Measurements from ENCODE around the gene EFNA5.
A peak's percentile ranks its signal among the peaks of the same experiment; 100 is the strongest.

Gene EFNA5

DNA sequence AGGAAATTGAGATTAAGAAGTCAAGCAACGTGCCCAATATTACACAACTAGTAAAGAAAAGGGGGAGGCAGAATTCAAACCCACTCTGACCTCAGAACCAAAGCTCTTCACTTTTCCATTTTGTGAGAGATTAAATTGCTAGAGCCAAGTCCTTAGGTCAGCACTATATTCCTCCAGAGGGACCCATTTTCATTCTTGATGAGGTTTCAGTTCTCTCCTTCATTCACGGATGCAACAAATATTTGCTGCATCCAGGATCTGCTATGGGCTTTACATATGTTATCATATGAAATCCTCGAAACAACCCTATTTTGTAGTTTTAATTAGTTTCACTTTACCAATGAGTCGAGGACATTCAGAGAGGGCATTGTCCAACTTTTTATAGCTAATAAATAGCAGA is 239.2 kb downstream of the EFNA5 start:
- Histone ChIP-seq H3K79me2 (ENCODE audit: control insufficient read depth, insufficient read depth, low read length) (no peaks in the 10 kb centered on the region), H4K5ac (ENCODE audit: low read length) (no peak overlapping the region), H3K27ac (ENCODE audit: low read depth, low read length) (no peak overlapping the region), H2BK5ac (ENCODE audit: low read length) (no peak overlapping the region), H3K23ac (ENCODE audit: low read length) (no peak overlapping the region), H3K79me1 (ENCODE audit: low read length) (peaks cover 2% of the 10 kb centered on the region), H3K27me3 (ENCODE audit: insufficient read depth, low read length, poor library complexity) (no peaks in the 10 kb centered on the region), H3K9ac (ENCODE audit: low read length) (no peak overlapping the region), H2BK15ac (replicated peaks; ENCODE audit: low read depth) (no peak overlapping the region), H3K4me1 (ENCODE audit: control insufficient read depth, low read depth, low read length) (no peaks in the 10 kb centered on the region), H4K8ac (ENCODE audit: low read depth, low read length) (no peak overlapping the region), H3K18ac (ENCODE audit: low read length) (no peak overlapping the region), H3K4me3 (ENCODE audit: low read length) (no peak overlapping the region), H3K4me2 (ENCODE audit: low read length) (no peak overlapping the region), H3K56ac (ENCODE audit: low read length) (no peak overlapping the region), H3K4ac (ENCODE audit: low read depth, low read length) (no peak overlapping the region), H2BK120ac (ENCODE audit: low read depth, low read length) (no peak overlapping the region), H2AK5ac (ENCODE audit: low read length) (no peak overlapping the region), H3K36me3 (ENCODE audit: control insufficient read depth, insufficient read depth, low read length) (no peaks in the 10 kb centered on the region)
- no CpG with 5 or more reads among the region's 4 CpGs for whole genome bisulfite sequencing (ENCODE audit: extremely low coverage, insufficient coverage, low lambda C conversion rate)
- DNase-seq: no peak

DNA sequence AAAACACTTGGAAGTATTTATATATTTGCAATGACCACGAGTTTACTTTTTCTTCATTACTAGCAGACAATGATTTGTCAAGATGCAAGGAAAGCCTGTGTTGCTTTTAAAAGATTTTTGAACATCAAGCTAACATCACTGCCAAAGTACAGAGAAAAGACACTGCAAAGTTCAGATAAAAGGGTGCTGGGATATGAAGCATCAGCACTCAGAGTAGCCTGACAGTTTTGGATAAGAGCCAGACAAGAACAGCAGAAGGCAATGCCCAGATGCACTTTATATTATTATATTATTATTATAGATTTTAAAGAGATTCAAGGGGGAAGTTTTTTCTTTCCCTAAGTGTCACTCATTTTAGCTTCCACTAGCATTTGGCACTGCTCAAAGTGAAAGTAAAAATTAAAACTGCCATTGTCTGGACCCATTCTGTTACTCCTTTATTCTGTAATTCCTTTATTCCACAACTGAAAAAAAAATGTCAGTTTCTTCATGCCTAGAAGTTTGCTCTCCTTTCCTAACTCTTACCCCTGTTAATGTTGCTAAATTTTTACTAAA is 240.6 kb downstream of the EFNA5 start:
- no peak overlapping the region for H2AK5ac ChIP-seq (ENCODE audit: low read length)
- H3K79me1 ChIP-seq (ENCODE audit: low read length): peaks cover 2% of the 10 kb centered on the region
- H3K9ac ChIP-seq (ENCODE audit: low read length): no peak overlapping the region
- no peak overlapping the region for H2BK120ac ChIP-seq (ENCODE audit: low read depth, low read length)
- H3K4me3 ChIP-seq (ENCODE audit: low read length): no peak overlapping the region
- no peak overlapping the region for H3K56ac ChIP-seq (ENCODE audit: low read length)
- H4K5ac ChIP-seq (ENCODE audit: low read length): no peak overlapping the region
- no peaks in the 10 kb centered on the region for H3K27me3 ChIP-seq (ENCODE audit: insufficient read depth, low read length, poor library complexity)
- H3K4ac ChIP-seq (ENCODE audit: low read depth, low read length): no peak overlapping the region
- no peak overlapping the region for H2BK15ac ChIP-seq (replicated peaks; ENCODE audit: low read depth)
- H3K36me3 ChIP-seq (ENCODE audit: control insufficient read depth, insufficient read depth, low read length): no peaks in the 10 kb centered on the region
- no peaks in the 10 kb centered on the region for H3K79me2 ChIP-seq (ENCODE audit: control insufficient read depth, insufficient read depth, low read length)
- no peak overlapping the region for H2BK5ac ChIP-seq (ENCODE audit: low read length)
- no peak overlapping the region for H3K27ac ChIP-seq (ENCODE audit: low read depth, low read length)
- H3K4me2 ChIP-seq (ENCODE audit: low read length): no peak overlapping the region
- H4K8ac ChIP-seq (ENCODE audit: low read depth, low read length): no peak overlapping the region
- no peak overlapping the region for H3K18ac ChIP-seq (ENCODE audit: low read length)
- DNase-seq: no peak
- H3K4me1 ChIP-seq (ENCODE audit: control insufficient read depth, low read depth, low read length): no peaks in the 10 kb centered on the region
- H3K23ac ChIP-seq (ENCODE audit: low read length): no peak overlapping the region
- WGBS (ENCODE audit: extremely low coverage, insufficient coverage, low lambda C conversion rate): no CpG with 5 or more reads among the region's 1 CpG

DNA sequence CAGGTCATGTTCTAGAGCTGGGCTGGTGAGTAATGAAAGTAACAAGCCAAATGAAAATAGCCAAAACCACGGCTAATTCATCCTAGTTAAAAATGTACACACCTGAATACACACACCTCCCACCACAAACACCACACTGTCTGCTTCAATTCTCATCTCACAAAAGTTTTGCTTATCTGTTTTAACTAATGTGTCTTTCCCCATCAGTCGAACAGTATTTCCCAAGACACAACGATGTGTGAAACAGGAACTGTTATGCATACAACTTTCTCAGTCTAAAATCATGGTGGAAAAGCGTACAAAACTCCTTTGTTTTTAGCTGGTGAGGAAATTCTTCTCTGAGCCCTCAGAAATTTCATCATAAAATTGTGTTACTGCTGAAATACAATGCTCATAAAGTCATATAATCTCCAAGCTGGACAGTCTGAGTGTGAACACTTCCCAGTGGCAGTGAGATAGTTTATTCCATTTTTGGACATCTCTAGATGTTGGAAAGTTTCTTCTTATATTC is 242.4 kb downstream of the EFNA5 start:
- no peak overlapping the region for H2BK120ac ChIP-seq (ENCODE audit: low read depth, low read length)
- no peak overlapping the region for H3K23ac ChIP-seq (ENCODE audit: low read length)
- no peak overlapping the region for H2BK15ac ChIP-seq (replicated peaks; ENCODE audit: low read depth)
- no peak overlapping the region for H2AK5ac ChIP-seq (ENCODE audit: low read length)
- H3K4ac ChIP-seq (ENCODE audit: low read depth, low read length): no peak overlapping the region
- H4K8ac ChIP-seq (ENCODE audit: low read depth, low read length): peak overlapping the region; percentile 76
- H3K4me3 ChIP-seq (ENCODE audit: low read length): no peak overlapping the region
- no peak overlapping the region for H2BK5ac ChIP-seq (ENCODE audit: low read length)
- WGBS (ENCODE audit: extremely low coverage, insufficient coverage, low lambda C conversion rate): no CpG with 5 or more reads among the region's 4 CpGs
- H3K4me1 ChIP-seq (ENCODE audit: control insufficient read depth, low read depth, low read length): no peaks in the 10 kb centered on the region
- no peak overlapping the region for H3K56ac ChIP-seq (ENCODE audit: low read length)
- no peaks in the 10 kb centered on the region for H3K79me1 ChIP-seq (ENCODE audit: low read length)
- H3K27ac ChIP-seq (ENCODE audit: low read depth, low read length): no peak overlapping the region
- no peaks in the 10 kb centered on the region for H3K36me3 ChIP-seq (ENCODE audit: control insufficient read depth, insufficient read depth, low read length)
- no peak for DNase-seq
- no peaks in the 10 kb centered on the region for H3K79me2 ChIP-seq (ENCODE audit: control insufficient read depth, insufficient read depth, low read length)
- H3K27me3 ChIP-seq (ENCODE audit: insufficient read depth, low read length, poor library complexity): no peaks in the 10 kb centered on the region
- H3K4me2 ChIP-seq (ENCODE audit: low read length): no peak overlapping the region
- no peak overlapping the region for H3K9ac ChIP-seq (ENCODE audit: low read length)
- H3K18ac ChIP-seq (ENCODE audit: low read length): no peak overlapping the region
- H4K5ac ChIP-seq (ENCODE audit: low read length): no peak overlapping the region

DNA sequence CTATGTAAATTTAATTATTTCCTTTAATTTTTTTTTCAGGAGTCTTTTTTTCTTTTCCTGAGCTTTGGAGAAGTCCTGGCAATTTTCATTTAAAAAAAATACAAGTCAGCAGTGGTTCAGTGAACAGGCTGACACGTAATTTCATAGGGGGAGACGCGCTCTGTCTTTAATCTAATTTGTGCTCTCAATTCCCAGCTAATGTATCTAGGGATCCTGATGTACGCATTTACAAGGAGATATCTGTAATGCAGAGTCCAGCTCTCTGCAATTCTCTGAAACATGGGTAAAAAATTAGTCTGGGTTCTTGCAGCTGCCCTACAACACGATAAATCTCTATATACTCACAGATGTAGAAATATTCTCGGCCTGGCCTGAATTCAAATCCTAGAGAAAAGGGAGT is 243.9 kb downstream of the EFNA5 start:
- Histone ChIP-seq H4K8ac (ENCODE audit: low read depth, low read length) (no peak overlapping the region), H2BK5ac (ENCODE audit: low read length) (no peak overlapping the region), H3K4me1 (ENCODE audit: control insufficient read depth, low read depth, low read length) (no peaks in the 10 kb centered on the region), H3K4me2 (ENCODE audit: low read length) (no peak overlapping the region), H4K5ac (ENCODE audit: low read length) (no peak overlapping the region), H3K9ac (ENCODE audit: low read length) (no peak overlapping the region), H3K36me3 (ENCODE audit: control insufficient read depth, insufficient read depth, low read length) (no peaks in the 10 kb centered on the region), H3K79me2 (ENCODE audit: control insufficient read depth, insufficient read depth, low read length) (no peaks in the 10 kb centered on the region), H3K4me3 (ENCODE audit: low read length) (no peak overlapping the region), H3K23ac (ENCODE audit: low read length) (no peak overlapping the region), H2BK15ac (replicated peaks; ENCODE audit: low read depth) (no peak overlapping the region), H3K4ac (ENCODE audit: low read depth, low read length) (no peak overlapping the region), H2BK120ac (ENCODE audit: low read depth, low read length) (no peak overlapping the region), H3K79me1 (ENCODE audit: low read length) (no peaks in the 10 kb centered on the region), H2AK5ac (ENCODE audit: low read length) (no peak overlapping the region), H3K27me3 (ENCODE audit: insufficient read depth, low read length, poor library complexity) (no peaks in the 10 kb centered on the region), H3K18ac (ENCODE audit: low read length) (no peak overlapping the region), H3K56ac (ENCODE audit: low read length) (no peak overlapping the region), H3K27ac (ENCODE audit: low read depth, low read length) (no peak overlapping the region)
- no CpG with 5 or more reads among the region's 6 CpGs for WGBS (ENCODE audit: extremely low coverage, insufficient coverage, low lambda C conversion rate)
- no peak for DNase-seq

DNA sequence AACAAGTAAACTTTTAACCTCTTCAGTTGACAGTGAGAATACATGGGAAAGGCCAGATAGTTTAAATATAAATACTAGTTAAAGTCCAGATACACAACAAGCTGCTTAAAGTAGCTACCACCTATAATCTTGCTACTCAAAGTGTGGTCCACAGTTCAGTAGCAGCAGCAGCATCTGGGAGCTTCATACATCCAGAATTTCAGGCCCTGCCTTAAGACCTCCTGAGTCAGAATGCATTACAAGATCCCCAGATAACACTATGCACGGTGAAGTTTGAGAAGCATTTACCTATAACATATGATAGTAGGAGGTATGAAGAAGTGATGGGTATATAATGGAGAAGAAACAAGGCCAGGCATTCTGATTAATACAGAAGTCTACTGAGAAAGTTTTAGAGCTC is 244.5 kb downstream of the EFNA5 start:
- H3K27me3 ChIP-seq (ENCODE audit: insufficient read depth, low read length, poor library complexity): no peaks in the 10 kb centered on the region
- no peak overlapping the region for H2AK5ac ChIP-seq (ENCODE audit: low read length)
- no peak overlapping the region for H2BK5ac ChIP-seq (ENCODE audit: low read length)
- no peak overlapping the region for H3K18ac ChIP-seq (ENCODE audit: low read length)
- no peak overlapping the region for H3K23ac ChIP-seq (ENCODE audit: low read length)
- H3K9ac ChIP-seq (ENCODE audit: low read length): no peak overlapping the region
- H3K79me2 ChIP-seq (ENCODE audit: control insufficient read depth, insufficient read depth, low read length): no peaks in the 10 kb centered on the region
- H3K4me3 ChIP-seq (ENCODE audit: low read length): no peak overlapping the region
- H3K36me3 ChIP-seq (ENCODE audit: control insufficient read depth, insufficient read depth, low read length): no peaks in the 10 kb centered on the region
- H2BK15ac ChIP-seq (replicated peaks; ENCODE audit: low read depth): no peak overlapping the region
- H2BK120ac ChIP-seq (ENCODE audit: low read depth, low read length): no peak overlapping the region
- no peak overlapping the region for H4K5ac ChIP-seq (ENCODE audit: low read length)
- no peak overlapping the region for H3K56ac ChIP-seq (ENCODE audit: low read length)
- no peak overlapping the region for H3K27ac ChIP-seq (ENCODE audit: low read depth, low read length)
- H3K4ac ChIP-seq (ENCODE audit: low read depth, low read length): no peak overlapping the region
- H3K4me2 ChIP-seq (ENCODE audit: low read length): no peak overlapping the region
- no peaks in the 10 kb centered on the region for H3K4me1 ChIP-seq (ENCODE audit: control insufficient read depth, low read depth, low read length)
- no peak for DNase-seq
- no peaks in the 10 kb centered on the region for H3K79me1 ChIP-seq (ENCODE audit: low read length)
- no peak overlapping the region for H4K8ac ChIP-seq (ENCODE audit: low read depth, low read length)
- WGBS (ENCODE audit: extremely low coverage, insufficient coverage, low lambda C conversion rate): no CpG with 5 or more reads among the region's 1 CpG

DNA sequence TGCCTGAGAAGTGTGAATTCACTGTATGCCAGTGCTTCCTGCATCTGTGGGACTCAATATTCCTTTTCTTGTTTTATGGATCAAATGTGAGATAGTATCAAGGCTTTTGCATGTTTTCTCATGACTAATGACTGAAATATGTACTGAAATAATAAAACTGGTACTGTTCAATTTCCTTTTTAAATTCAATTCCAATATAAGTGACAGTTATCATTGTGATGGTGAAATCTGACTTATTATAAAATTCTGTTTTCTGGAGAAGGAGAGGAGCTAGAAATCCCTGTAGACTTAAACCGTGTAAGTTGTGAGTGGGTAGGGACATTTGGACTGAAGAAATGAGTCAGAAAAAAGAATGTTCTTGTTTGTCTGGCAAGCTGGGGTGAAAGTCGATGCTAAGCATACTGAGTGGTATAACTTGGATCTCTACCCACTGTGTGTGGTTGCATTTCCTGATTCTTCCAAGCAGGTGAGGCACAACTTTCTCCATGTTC is 245.2 kb downstream of the EFNA5 start:
- Histone ChIP-seq H3K4ac (ENCODE audit: low read depth, low read length) (no peak overlapping the region), H3K23ac (ENCODE audit: low read length) (no peak overlapping the region), H3K27me3 (ENCODE audit: insufficient read depth, low read length, poor library complexity) (no peaks in the 10 kb centered on the region), H3K4me1 (ENCODE audit: control insufficient read depth, low read depth, low read length) (no peaks in the 10 kb centered on the region), H4K8ac (ENCODE audit: low read depth, low read length) (no peak overlapping the region), H2BK5ac (ENCODE audit: low read length) (no peak overlapping the region), H4K5ac (ENCODE audit: low read length) (no peak overlapping the region), H3K56ac (ENCODE audit: low read length) (no peak overlapping the region), H2BK15ac (replicated peaks; ENCODE audit: low read depth) (no peak overlapping the region), H3K79me2 (ENCODE audit: control insufficient read depth, insufficient read depth, low read length) (no peaks in the 10 kb centered on the region), H3K18ac (ENCODE audit: low read length) (no peak overlapping the region), H3K4me2 (ENCODE audit: low read length) (no peak overlapping the region), H2AK5ac (ENCODE audit: low read length) (no peak overlapping the region), H2BK120ac (ENCODE audit: low read depth, low read length) (no peak overlapping the region), H3K79me1 (ENCODE audit: low read length) (no peaks in the 10 kb centered on the region), H3K36me3 (ENCODE audit: control insufficient read depth, insufficient read depth, low read length) (no peaks in the 10 kb centered on the region), H3K4me3 (ENCODE audit: low read length) (no peak overlapping the region), H3K9ac (ENCODE audit: low read length) (no peak overlapping the region), H3K27ac (ENCODE audit: low read depth, low read length) (no peak overlapping the region)
- WGBS (ENCODE audit: extremely low coverage, insufficient coverage, low lambda C conversion rate): no CpG with 5 or more reads among the region's 2 CpGs
- DNase-seq: peak; percentile 18

All from mesendoderm (in vitro differentiated cells).